ENCODE results near the gene PEX7. TPM values are rescaled to one million over a fixed set of nuclear protein-coding genes. Genes with fewer than 3 reads are reported as not detected.
"Not testable (repeated sequence)": the region's sequence is repeated elsewhere in the genome, so short reads cannot be mapped to it uniquely, and the experiment has no call there.

PEX7 gene
- total RNA-seq, 1 donor from 2014 or later, result 11.7 TPM

DNA sequence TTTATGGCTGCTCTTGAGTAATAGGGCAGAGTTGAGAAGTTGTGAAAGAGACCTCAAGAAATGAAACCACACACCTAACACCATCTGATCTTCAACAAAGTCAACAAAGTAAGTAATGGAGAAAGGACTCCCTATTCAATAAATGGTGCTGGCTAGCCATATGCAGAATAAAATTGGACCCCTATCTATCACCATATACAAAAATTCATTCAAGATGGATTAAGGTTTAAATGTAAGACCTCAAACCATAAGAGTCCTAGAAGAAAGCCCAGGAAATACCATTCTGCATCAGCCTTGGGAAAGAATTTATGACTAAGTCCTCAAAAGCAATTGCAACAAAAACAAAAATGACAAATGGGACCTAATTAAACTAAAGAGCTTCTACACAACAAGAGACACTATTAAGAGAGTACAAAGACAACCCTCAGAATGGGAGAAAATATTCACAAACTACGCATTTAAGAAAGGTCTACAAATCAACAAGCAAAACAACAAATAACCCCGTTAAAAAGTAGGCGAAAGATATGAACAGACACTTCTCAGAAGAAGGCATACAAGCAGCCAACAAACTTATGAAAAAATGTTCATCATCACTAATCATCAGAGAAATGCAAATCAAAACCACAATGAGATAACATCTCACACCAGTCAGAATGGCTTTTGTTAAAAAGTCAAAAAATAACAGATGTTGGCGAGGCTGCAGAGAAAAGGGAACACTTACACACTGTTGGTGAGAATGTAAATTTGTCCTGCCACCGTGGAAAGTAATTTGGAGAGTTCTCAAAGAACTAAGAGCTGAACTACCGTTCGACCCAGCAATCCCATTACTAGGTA is 34.1 kb upstream of the PEX7 start:
- DNase-seq (ENCODE audit: missing footprints), result no peak
- ATAC-seq, result no peak
- intact Hi-C loops (cut with DNase I), result no loop called here

DNA sequence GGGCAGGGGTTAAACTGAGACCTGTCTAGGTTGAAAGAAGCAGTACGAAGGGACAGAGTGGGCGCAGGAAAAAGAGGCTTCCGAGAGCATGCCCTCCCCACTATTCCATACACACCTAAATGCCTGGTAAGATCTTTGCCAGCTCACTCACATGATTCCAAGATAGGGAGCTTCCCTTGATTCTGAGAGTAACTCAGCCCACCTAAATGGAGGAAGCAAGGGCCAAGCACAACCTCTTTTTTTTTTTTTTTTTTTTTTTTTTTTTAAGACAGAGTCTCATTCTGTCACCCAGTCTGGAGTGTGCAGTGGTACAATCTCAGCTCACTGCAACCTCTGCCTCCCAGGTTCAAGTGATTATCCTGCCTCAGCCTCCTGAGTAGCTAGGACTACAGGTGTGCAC is 33.0 kb upstream of the PEX7 start:
- ATAC-seq; DNase-seq (ENCODE audit: missing footprints); intact Hi-C loops (cut with DNase I): not testable (repeated sequence)

- ATAC-seq (no peak), DNase-seq (ENCODE audit: missing footprints) (no peak)
- intact Hi-C loops (cut with DNase I), result loop anchor here (5.0 kb wide), 1 partner anchor 38 kb away; no protein-coding TSS in a partner anchor
Measured at GRCh38 chr6:136790411-136791295, 31.7 kb upstream of the PEX7 start.

- ATAC-seq (peak; percentile 48), DNase-seq (ENCODE audit: missing footprints) (peak; percentile 90)
- intact Hi-C loops (cut with DNase I), result loop anchor here (1.0 to 5.0 kb wide), 7 partner anchors 31 to 207 kb away; partner anchors contain the start of gene PEX7
Measured at GRCh38 chr6:136791296-136792094, 30.9 kb upstream of the PEX7 start.

- no peak for ATAC-seq
- intact Hi-C loops (cut with DNase I), result loop anchor here (1.0 to 5.0 kb wide), 7 partner anchors 31 to 207 kb away; partner anchors contain the start of gene PEX7
- DNase-seq (ENCODE audit: missing footprints), result no peak
Measured at GRCh38 chr6:136792095-136792409, 30.3 kb upstream of the PEX7 start.

DNA sequence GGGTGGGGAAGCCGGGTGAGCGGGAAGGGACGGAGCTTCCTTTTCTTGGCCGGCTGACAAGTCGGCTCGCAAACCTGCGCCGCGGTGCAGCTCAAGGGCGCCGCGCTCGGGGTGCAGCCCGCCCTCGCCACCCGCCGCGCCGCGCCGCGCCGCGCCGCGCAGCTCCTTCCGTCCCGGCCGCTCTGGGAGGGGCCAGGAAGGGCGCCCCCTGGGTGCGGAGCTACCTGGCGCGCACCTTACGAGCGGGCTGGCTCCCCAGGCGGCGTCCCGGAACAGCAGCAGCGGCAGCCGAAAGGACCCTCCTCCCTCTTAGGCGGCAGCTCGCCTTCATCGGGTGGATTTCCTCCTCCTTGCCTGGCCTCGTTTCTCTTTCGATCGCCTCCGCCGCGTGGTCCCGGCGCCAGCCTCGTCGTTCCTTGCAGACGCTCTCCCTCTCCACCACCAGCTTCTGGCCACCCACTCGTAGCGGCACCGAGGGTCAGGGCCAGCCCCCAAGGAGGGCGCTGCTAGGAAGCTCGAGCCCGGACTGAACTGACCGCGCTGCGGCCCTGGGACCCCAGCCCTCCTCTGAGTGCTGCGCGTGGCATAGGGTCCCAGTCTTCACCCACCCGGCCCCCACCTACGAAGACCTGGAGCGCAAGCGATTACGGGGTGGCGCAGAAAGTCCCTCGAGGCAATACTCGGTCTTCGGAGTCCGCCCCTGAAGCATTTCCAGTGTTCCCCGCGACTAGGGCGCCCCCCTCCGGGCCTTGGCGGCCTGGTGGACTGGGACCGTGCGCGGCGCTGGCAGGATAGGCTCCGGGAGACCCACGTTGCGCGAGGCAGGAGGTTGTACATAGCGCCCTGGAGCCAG is 29.8 kb upstream of the PEX7 start, which contains the start of gene MAP3K5:
Gene MAP3K5, minus strand, starts transcription at position 68 of the 853 bp plus-strand sequence. CDS start 320 bp downstream, outside the sequence.
- intact Hi-C loops (cut with DNase I), result loop anchor here (1.0 to 5.0 kb wide), 7 partner anchors 30 to 208 kb away; partner anchors contain the start of gene PEX7
- ATAC-seq, result peak; percentile 93
- peak; percentile 98 for DNase-seq (ENCODE audit: missing footprints)

- DNase-seq (ENCODE audit: missing footprints) (no peak), ATAC-seq (no peak)
- intact Hi-C loops (cut with DNase I), result loop anchor here (2.0 to 5.0 kb wide), 5 partner anchors 29 to 209 kb away; partner anchors contain the start of gene PEX7
Measured at GRCh38 chr6:136793363-136793762, 29.0 kb upstream of the PEX7 start.

DNA sequence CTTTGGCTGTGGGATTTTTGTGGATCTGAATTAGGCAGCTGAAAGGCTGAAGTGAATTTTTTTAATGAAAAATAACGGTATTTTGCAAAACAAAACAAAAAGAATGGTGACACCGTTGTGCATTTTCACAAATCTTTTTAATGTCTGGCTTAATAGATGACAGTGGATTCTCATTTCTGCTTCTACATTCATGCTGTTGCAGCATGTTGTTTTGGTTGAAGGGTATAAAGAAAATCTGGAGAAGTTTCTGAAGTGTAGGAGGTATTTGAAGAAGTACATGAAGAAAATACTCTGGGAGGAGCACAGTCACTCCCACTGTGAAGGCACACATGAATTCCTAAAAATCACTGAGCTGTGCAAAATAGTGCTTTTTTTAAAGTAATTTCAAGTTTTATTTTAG is 27.0 kb upstream of the PEX7 start:
- DNase-seq (ENCODE audit: missing footprints) (no peak), ATAC-seq (no peak)
- intact Hi-C loops (cut with DNase I), result no loop called here

DNA sequence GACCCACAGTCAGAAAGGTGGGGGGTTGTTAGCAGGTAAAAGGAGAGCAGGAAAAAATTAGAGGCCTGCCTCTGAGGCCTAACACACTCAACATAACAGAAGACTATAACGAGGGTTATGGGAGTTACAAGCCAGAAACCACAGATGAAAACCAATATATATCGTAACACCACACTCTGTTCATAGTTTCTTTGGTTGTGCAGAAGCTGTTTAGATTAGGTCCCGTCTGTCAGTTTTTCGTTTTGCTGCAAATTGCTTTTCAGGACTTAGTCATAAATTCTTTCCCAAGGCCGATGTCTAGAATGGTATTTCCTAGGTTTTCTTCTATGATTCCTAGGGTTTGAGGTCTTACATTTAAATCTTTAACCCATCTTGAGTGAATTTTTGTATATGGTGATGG is 26.4 kb upstream of the PEX7 start:
- DNase-seq (ENCODE audit: missing footprints) (no peak), ATAC-seq (no peak)
- intact Hi-C loops (cut with DNase I), result no loop called here

- no peak for DNase-seq (ENCODE audit: missing footprints)
- no peak for ATAC-seq
- intact Hi-C loops (cut with DNase I), result no loop called here
Measured at GRCh38 chr6:136798044-136798443, 24.3 kb upstream of the PEX7 start.

DNA sequence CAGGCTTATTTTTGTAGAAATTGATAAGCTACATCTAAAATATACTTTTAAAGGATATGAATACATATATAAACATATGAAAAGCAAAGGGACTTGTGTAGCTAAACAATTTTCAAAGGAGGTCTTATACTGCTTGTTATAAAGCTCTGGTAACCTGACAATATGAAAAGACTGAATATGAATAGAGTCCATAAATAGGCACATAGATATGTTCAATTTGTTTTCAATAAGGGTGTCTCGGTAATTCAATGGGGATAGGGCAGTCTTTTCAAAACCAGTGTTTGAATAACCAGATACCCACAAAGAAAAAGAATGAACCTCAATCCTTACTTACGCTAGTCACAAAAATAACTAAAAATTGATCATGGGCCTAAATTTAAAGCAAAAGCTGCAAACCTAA is 20.8 kb upstream of the PEX7 start:
- ATAC-seq (no peak), DNase-seq (ENCODE audit: missing footprints) (no peak)
- intact Hi-C loops (cut with DNase I), result no loop called here

DNA sequence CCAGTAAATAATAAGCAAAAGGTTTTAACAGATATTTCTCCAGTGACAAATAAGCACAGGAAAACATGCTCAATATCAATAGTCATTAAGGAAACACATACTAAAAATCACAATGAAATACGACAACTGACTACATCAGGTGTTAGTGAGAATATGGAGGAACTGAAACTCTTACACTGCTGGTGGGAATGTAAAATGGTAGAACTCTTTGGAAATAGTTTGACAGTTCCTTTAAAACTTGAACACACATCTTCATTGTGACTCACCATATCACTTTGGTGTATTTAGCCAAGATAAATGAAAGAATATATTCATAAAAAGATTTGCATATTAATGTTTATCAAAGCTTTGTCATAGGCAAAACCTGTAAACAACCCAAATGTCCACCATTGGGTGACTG is 18.8 kb upstream of the PEX7 start:
- intact Hi-C loops (cut with DNase I), result no loop called here
- no peak for DNase-seq (ENCODE audit: missing footprints)
- no peak for ATAC-seq

- intact Hi-C loops (cut with DNase I), result no loop called here
- DNase-seq (ENCODE audit: missing footprints) (no peak), ATAC-seq (no peak)
Measured at GRCh38 chr6:136809091-136809860, 13.1 kb upstream of the PEX7 start.

DNA sequence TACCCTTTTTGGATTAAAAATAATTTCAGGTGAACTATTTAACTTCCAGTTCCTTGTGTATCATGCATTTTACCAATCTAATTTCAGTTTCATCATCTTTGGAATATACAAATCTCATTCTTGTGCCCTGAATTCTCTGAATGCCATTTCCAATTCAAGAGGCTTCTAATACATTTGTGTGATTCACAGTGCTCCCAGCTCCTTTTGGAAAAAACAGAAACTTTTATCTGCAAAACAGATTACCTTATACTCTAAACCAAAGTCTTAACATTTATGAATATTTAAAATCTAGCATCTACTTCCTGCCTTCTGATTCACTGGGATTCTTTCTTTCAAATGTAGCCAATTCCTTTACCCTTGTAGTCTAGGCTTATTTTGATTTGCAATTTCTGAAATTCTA is 11.1 kb upstream of the PEX7 start:
- DNase-seq (ENCODE audit: missing footprints) (no peak), ATAC-seq (no peak)
- intact Hi-C loops (cut with DNase I), result no loop called here

DNA sequence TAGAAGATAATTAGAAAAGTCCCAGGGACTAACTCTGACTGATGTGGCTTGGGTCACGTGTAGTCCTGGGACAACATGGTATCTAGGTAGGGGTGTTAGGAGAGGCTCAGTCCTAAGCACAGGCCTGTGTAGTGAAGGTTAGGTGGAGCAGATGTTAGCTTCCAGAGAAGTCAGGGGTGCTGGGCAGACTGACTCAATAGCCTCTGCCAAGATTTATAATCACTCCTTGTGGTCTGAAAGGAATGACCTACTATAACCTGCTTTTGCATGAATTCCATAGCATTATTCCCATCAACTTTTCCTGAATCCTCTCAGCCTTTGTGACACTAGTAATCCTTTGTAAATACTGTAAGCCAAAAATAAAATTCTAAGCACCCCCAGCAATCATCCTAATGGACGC is 10.2 kb upstream of the PEX7 start:
- ATAC-seq, result peak; percentile 8
- intact Hi-C loops (cut with DNase I), result no loop called here
- DNase-seq (ENCODE audit: missing footprints), result no peak

DNA sequence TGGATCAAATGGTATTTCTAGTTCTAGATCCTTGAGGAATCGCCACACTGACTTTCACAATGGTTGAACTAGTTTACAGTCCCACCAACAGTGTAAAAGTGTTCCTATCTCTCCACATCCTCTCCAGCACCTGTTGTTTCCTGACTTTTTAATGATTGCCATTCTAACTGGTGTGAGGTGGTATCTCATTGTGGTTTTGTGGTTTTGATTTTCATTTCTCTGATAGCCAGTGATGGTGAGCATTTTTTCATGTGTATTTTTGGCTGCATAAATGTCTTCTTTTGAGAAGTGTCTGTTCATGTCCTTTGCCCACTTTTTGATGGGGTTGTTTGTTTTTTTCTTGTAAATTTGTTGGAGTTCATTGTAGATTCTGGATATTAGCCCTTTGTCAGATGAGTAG is 6.8 kb upstream of the PEX7 start:
- ATAC-seq; intact Hi-C loops (cut with DNase I); DNase-seq (ENCODE audit: missing footprints): not testable (repeated sequence)

GRCh38 chr6:136816656-136817055 is 5.7 kb upstream of the PEX7 start:
- intact Hi-C loops (cut with DNase I), result no loop called here
- DNase-seq (ENCODE audit: missing footprints), result no peak
- no peak for ATAC-seq
